Measurements from ENCODE around the gene CDK19.
"Not testable (repeated sequence)": the region's sequence is repeated elsewhere in the genome, so short reads cannot be mapped to it uniquely, and the experiment has no call there.

The CDK19 gene

DNA sequence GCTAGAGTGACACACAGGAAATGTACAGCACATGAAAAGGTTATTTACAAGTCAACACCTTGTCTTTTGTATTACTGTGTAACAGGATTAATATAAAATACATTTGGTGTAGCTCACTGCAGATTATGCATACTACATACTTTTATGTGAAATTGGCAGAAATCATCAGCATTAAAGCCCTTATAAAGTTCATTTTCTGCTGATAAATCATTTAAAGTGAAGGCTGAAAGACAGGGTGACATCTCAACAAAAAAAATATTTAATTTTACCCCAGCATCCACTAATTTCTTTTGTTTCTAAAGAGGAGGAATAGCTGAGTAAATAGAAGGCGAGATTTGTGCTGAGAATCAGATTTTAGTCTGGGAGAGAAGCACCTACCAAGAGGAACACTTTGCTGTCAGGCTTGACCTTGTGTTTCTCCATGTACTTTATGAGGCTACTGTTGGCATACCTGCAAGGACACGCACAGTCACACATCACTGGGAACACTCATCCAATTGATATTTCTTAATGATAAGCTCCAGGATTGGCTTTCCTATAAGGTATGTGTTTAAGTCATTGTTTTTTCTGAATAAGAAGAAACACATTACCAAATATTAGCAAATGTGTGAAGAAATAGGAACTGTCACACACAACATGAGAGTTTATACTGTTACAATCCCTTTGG, 192.2 kb downstream of the CDK19 start:
- no peak for DNase-seq (ENCODE audit: low read depth, low spot score)

DNA sequence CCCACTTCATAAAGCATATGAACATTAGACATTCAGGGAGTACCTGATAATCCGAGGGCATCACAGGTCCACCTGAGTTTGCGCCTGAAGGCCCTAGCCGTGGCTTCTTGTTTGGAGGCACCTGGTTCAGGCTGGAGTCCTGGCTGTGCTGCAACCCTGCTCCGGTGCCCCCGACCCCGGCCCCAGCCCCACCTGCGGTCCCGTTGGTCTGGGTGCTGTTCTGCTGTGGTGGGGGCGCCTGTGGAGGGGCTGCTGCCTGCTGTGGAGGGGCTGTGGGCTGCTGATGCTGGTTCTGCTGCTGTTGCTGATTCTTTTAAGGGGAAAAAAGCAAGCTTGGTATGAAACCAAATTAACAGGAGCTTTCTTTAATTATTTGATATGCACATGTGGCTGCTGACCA, 194.2 kb downstream of the CDK19 start:
- DNase-seq (ENCODE audit: low read depth, low spot score): no peak

DNA sequence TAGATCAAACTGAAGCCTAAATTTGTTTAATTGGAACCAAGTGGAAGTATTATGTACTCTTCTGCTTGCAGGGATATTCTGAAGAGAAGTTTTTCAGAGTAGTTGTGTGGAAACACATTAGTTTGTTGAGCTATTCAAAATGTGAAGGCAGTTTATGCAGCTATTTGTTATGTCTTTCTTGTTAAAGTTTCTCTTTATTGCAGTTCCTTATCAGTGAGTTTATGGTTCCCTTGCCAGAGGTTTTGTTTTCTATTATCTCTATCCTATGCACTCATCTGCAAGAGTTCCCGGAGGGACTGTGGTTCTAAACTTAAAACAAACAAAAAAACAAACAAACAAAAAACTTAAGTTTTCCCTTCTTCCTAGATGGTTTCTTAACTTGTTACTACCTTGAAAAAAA, 195.2 kb downstream of the CDK19 start:
- no peak for DNase-seq (ENCODE audit: low read depth, low spot score)

DNA sequence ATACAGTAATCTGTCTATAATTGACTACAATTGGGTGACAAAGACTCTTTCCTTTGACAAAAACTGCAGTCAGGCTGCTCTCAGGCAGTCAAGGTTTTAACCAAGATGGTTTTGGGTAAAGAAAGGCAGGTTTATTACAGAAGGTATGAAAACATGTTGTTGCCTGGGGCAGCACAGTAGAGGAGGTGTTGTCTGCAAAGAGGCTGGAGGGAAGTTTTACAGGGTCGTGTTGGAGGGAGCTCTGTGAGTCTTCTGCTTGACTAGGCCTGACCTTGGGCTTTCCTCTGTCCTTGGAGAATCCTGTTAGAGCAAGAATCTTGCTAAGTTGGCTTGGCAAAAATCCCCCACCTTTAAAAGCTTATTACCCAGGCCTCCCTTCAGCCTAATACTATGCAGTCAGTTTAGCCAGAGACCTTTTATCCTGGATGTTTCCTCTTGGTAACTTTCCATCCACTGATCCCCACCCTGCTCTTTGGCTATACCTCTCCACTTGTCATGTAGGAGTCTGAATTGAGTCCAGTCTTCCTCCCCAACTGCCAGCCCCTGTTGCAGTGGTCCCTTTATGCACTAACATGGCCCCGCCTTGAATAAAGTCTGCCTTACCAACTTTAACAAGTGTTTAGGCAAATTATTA, 195.9 kb downstream of the CDK19 start:
- DNase-seq (ENCODE audit: low read depth, low spot score): no peak

DNA sequence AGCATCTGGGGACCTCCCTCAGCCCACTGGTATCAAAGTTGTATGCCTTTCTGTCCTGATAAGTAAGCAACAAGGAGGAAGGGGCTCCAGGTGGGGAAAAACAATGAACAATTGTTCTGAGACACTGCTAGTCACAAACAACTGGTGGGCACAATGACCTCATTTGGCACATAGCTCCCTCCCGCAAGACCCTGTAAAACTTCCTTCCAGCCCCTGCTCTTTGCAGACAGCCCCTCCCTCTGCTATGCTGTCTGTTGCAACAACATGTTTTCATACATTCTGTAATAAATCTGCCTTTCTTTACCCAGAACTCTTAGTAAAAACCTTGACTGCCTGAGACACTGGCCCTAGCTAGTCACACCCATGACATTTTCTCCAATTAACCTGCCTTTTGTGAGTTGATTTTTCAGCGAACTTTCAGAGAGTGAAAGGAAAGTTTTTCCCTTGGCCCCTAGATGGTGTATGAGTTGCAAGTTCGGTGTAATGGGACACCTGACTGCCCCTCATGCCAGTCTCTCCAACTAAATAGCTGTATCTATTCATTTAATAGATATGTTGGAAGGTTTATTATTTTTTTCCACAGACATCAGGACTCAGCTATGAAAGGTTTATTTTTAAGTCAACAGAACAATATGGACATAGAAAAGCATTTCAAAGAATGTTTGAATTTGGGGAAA, 196.5 kb downstream of the CDK19 start:
- peak; percentile 21 for DNase-seq (ENCODE audit: low read depth, low spot score)

DNA sequence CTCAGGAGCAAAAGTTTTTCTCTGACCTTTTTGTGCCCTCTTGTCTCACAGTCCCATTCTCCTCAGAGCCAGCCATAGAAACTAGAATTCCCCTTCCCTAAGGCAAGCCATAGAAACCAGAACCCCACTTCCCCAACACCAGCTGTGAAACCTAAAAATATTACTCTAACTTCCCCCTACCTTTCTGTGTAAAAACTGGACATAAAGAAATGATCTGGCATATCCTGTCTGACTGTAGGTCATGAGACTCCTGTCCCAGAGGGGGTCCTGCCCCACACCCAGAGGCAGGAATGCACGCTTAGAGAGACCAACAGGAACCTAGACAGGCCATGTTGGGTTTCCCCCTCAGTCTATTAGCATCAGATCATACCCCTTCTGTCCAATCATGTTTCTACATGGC, 198.2 kb downstream of the CDK19 start:
- no peak for DNase-seq (ENCODE audit: low read depth, low spot score)

DNA sequence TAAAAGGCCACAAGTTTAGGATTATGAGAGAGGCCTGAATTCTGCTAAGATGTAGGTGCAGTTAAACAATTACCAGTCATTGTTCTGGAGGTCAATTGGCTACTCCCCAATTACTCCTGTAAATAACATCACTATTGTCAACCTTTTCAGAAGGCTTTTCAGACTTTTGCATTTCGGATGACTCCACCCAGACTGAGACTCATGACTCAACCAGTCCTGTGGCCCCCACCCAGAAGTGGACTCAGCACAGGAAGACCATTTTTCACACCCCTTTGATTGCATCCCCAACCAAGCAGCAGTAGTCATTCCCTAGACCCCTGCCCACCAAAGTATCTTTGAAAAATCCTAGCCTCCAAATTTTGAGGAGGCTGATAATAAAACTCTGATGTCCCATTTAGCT, 199.5 kb downstream of the CDK19 start:
- DNase-seq (ENCODE audit: low read depth, low spot score): no peak

DNA sequence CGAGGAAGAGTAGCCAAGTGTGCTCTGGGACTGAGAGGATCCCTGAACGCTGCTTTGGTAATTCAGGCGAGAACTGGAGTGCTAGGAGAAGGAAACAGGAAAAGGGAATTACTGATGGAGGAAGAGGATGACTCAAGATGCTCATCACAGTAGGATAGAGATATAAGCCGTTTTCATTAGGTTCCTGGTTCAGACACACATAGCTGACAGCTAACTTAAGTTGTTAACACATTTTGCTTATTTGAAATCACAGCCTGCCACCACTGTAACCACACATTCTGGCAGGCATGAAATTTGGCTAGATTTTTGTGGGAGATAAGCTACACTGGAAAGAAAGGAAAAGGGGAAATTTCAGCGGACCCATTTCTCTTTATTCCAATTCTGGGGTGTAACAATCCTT, 200.7 kb downstream of the CDK19 start:
- peak; percentile 35 for DNase-seq (ENCODE audit: low read depth, low spot score)

DNA sequence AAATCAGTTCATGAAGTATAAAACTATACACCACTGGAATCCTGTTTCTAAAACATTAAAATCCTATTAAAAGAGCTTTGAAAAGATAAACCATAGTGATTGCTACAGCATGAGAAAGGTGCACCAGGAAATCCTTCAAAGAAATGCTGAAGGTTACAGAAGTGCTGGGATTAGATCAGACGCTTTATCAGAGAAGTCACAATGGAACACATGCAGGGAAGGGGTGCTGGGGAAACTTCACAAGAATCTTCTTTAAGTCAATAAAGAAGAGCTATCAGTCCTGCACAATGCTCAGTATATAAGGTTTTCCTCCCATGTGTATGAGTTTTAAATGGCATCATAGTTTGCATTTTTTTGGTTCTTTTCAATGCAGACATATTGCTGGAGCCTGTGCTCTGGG, 201.2 kb downstream of the CDK19 start:
- DNase-seq (ENCODE audit: low read depth, low spot score): no peak

DNA sequence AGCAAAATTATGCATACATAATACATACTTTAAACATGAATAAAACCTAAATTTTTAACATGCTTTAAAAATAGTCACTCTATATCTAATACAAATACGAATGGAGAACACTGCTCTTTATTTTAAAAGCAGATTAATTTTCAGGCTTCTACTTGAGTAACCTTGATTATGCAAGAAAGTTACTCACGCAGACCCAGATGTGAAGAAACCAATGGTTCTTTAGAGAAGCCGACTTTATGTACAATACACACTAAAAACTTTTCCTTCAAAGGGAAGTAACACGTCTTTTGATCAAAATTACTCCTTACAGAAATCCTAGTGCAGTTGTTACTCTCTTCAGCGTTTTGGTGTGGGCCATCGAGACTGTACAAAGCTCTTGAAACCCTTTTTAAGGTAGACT, 201.9 kb downstream of the CDK19 start:
- DNase-seq (ENCODE audit: low read depth, low spot score): no peak

DNA sequence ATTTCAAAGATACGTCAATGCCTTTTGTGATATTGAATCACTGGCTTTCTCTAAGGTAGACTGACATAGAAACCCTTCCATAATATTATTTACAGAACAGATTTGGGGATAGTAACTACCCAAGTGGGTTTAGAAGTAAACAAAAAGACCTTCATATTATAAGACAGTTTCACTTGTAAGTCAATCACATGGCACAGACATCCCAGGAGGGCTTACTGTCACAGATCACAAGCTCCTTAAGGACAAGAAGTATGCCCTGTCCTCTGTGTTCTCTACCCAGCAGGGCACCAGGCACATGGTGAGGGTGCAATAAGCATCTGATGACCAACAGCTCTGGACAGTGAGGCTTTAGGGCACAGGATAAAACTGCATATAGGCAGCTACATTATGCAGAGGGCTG, 203.0 kb downstream of the CDK19 start:
- DNase-seq (ENCODE audit: low read depth, low spot score): no peak

DNA sequence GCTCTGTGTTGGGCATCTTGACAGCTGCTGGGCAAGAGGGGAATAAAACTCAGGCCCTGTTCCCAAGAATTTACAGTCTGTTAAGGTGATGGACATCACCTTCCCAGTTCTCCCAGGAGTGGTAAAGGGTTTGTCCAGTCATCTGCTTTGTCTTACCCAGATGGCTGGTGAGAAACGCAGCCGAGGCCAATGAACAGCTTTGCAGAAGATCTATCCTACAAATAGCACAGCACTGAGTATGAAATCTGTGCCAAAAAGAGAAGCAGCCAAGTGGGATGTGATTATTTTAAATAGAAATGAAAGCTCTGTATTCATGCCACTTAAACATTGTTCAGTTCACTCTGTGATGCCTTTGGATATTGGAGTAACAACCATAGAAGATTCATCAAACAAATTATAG, 206.2 kb downstream of the CDK19 start:
- DNase-seq (ENCODE audit: low read depth, low spot score): no peak

DNA sequence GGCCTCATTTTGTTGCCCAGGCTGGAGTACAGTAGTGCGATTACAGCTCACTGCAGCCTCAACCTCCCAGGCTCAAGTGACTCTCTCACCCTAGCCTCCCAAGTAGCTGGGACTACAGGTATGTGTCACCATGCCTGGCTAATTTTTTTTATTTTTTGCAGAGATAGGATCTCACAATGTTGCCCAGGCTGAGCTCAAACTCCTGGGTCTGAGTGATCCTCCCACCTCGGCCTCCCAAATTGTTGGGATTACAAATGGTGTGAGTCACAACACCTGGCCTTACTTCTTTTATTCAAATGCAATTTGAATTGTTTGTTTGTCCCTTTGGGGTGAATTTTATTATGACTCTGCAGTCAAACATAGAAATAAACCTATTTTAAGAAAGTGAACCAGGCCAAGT, 207.1 kb downstream of the CDK19 start:
- no peak for DNase-seq (ENCODE audit: low read depth, low spot score)

DNA sequence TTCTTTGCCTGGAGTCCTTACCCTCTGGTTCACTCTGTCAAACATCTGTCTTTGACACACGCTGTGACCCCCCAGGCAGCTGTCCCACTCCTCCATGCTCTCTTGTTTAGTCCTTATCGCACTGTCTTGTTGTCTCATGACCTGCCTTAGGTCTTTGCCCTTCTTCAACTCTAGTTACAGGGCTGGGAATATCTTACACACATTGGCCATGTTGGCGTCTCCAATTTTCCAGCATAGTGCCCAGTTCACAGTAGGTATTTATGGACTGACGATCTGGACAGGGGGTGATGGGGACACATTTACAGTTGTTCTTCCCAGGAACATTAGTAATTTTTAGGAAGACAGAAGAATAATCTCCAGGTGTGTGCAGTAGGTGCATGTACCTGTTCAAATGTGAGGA, 209.1 kb downstream of the CDK19 start:
- DNase-seq (ENCODE audit: low read depth, low spot score): no peak

DNA sequence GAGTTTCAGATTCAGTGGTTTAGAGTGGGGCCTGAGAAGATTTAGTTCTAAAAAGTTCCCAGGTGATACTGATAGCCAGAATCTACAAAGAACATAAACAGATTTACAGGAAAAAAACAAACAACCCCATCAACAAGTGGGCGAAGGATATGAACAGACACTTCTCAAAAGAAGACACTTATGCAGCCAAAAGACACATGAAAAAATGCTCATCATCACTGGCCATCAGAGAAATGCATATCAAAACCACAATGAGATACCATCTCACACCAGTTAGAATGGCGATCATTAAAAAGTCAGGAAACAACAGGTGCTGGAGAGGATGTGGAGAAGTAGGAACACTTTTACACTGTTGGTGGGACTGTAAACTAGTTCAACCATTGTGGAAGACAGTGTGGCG, 214.6 kb downstream of the CDK19 start:
- DNase-seq (ENCODE audit: low read depth, low spot score): not testable (repeated sequence)

DNA sequence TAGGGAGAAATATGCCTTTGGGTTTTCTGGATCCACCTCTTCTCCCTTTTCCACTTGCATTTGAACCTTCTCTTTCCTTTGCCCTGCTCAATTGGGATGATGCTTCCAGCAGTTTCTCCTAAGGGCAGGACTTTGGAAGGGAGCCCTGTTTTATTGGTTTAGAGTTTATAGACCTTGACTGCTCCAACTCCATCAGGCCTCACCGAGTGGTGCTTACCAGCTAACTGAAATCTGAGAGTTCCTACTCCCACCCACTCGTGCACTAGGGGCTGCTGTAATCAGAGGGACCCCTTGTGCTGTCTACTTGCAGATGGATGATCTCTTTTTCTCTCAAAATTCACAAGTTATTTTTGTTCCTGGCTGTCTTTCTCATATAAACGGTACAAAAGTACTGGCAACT, 217.5 kb downstream of the CDK19 start:
- no peak for DNase-seq (ENCODE audit: low read depth, low spot score)

DNA sequence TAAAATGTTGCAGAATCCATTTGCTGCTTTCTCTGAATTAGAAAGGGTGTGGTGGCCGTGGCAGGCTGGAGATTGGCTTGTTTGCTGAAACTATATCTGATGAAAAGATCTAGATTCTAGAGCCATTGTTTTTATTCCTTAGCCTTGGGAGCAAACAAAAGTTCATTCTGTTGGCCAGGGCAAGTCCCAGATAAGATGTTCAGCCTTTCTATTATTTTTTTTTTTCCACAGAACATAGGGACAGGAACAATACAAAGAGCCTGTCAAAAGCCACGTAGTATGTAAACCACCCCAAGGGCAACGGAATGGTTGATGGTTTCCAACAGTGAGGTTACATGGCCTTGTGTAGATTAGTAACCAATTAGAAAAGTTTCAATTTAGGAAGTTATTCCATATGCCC, 218.9 kb downstream of the CDK19 start:
- DNase-seq (ENCODE audit: low read depth, low spot score): no peak

DNA sequence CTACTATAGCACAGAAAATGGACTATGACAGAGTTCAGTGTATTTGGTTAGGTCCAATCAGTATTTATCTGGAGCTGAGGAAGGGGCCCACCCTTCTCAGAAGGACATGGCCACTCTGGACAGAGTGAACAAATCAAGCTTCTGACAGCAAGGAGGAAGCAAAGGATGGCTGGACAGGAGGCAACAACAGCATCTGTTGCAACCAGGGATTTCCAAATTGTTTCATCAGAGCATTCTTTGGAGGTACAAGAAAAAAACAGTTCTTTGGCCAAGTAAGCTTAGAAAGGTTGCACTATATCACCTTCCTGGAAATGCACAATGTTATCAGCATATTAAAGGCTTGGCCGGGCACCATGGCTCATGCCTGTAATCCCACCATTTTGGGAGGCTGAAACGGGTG, 220.2 kb downstream of the CDK19 start:
- DNase-seq (ENCODE audit: low read depth, low spot score): no peak

DNA sequence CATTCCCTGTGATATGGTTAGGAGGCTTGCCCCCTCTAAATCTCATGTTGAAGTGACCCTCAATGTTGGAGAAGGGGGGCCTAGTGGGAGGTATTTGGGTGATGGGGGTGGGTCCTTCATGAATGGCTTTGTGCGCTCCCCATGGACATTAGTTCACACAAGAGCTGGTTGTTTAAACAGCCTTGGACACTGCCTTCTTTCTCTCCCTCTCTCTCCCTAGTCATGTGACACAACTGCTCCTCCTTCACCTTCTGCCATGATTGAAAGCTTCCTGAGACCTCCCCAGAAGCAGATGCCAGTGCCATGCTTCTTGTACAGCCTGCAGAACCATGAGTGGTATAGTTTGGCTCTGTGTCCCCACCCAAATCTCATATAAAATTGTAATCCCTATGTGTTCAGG, 221.6 kb downstream of the CDK19 start:
- no peak for DNase-seq (ENCODE audit: low read depth, low spot score)

DNA sequence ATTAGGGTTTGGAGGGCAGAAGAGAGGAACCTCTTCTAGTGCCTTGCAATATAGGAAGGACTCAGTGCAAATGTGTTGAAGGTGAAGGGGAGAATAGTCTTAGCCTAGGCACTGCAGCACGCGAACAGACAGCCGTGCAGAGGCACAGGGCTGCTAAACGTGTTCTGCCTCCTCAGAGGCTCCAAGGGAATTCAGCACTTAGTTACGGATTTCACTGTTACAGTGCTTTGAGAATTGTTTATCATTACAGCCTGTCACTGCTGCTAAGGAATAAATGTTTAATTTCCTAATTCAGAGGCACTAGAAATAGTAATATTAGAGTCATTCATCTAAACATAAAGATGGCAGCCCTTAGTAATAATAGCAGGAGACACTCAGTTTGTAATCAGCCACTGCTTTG, 222.5 kb downstream of the CDK19 start:
- DNase-seq (ENCODE audit: low read depth, low spot score): no peak

DNA sequence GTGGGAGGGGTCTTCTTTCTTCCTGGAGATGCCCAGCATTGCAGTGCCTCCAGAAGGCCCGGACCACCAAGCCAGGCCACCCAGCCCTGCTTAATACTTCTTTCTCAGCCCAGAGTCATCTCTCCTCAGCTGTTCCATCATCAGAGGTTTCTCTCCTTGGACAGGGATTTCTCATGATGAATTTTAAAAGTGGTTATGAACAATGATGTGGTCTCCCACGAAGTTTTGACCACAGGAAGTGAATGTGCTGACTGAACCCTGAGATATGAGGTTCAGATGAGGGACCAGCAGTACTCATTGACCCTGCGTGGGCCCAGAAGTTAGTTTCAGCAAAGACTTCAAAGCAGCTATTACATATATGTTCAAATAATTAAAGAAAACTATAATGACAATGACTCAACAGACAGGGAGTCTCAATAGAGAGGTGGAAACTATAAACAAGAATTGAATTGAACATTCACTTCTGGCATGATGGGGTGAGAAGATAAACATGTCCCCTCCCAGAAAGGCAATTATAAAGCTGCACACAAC, 224.4 kb downstream of the CDK19 start:
- peak; percentile 23 for DNase-seq (ENCODE audit: low read depth, low spot score)

DNA sequence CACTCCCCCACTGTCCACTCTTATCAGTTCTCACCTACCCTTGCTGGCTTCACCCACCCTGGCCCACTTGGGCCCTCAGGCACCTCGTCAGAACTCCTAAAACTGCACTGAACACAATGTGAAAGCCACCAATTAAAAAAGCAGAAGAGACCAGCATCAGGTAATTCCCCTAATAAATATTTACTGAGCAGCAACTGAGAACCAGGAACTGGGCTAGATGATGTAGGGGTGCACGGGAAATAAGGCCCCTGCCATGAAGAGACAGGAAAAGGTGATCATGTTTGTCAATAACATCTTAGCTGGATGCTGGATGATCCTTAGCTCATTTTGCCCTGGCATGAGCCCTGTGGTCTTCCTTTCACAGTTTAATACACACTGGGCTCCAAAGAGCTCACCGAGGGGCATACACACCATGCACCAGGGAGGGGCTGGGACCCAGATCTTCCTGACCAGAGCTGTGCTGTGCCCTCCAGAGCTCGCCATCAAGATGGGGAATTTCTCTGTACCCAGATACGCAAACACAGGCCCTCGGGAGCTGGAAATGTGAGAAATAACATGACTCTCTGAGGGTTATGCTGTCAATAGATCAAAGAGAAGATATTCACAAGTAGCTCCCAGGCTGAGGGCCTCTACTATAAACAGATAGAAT, 225.3 kb downstream of the CDK19 start:
- DNase-seq (ENCODE audit: low read depth, low spot score): no peak

DNA sequence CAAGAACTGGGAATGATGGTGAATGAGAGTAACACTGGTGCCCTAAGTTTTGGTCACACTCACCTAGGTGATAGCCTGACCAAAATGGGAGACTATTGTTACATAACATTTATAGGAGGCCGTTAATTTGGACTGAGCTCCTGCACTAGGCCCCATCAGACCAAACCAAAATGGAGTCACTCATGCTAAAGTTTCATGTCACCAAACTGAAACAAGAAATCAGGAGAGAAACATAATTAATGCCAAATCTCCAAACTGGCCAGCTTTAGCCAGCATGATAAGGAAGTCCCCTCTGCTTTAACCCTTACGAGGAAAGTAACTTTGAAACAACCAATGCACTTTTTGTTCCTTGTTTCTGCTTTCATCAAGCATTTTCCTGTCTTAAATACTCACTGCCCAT, 227.9 kb downstream of the CDK19 start:
- no peak for DNase-seq (ENCODE audit: low read depth, low spot score)

All from astrocyte of the hippocampus (primary cell).